ENCODE results near the gene CHRDL2. TPM values are rescaled to one million over a fixed set of nuclear protein-coding genes. Genes with fewer than 3 reads are reported as not detected.
A peak's percentile ranks its signal among the peaks of the same experiment; 100 is the strongest.

The CHRDL2 gene, protein sequence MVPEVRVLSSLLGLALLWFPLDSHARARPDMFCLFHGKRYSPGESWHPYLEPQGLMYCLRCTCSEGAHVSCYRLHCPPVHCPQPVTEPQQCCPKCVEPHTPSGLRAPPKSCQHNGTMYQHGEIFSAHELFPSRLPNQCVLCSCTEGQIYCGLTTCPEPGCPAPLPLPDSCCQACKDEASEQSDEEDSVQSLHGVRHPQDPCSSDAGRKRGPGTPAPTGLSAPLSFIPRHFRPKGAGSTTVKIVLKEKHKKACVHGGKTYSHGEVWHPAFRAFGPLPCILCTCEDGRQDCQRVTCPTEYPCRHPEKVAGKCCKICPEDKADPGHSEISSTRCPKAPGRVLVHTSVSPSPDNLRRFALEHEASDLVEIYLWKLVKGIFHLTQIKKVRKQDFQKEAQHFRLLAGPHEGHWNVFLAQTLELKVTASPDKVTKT
- total RNA-seq (under 1 TPM; 0.11 to 0.30 TPM), polyA plus RNA-seq (ENCODE audit: insufficient read length in 2 of 2) (1 to 10 TPM; 1.7 to 2.1 TPM)
- long read RNA-seq, donor 1, partial matches to known transcripts = 0 of 1 reads
- long read RNA-seq, donor 1, other reads (novel, unspliced or antisense) = 0 of 1 reads
- long read RNA-seq, donor 2 = 0 reads
- long read RNA-seq, donor 3 = 0 reads
- long read RNA-seq, donor 4 = 0 reads

GRCh38 chr11:74731301-74732094, at the start of gene CHRDL2:
Gene CHRDL2, minus strand, starts transcription at chr11:74731426. Its CDS starts 538 bp downstream, at chr11:74730888.
- peak in 2 of 6 donors; percentile 41 to 54 for DNase-seq (ENCODE audit: low read depth in 4 of 6, low spot score in 6 of 6)
- H3K27me3 ChIP-seq (ENCODE audit: control insufficient read depth, insufficient read depth, low read length) = peaks cover 44% of the 10 kb centered on the region

DNA sequence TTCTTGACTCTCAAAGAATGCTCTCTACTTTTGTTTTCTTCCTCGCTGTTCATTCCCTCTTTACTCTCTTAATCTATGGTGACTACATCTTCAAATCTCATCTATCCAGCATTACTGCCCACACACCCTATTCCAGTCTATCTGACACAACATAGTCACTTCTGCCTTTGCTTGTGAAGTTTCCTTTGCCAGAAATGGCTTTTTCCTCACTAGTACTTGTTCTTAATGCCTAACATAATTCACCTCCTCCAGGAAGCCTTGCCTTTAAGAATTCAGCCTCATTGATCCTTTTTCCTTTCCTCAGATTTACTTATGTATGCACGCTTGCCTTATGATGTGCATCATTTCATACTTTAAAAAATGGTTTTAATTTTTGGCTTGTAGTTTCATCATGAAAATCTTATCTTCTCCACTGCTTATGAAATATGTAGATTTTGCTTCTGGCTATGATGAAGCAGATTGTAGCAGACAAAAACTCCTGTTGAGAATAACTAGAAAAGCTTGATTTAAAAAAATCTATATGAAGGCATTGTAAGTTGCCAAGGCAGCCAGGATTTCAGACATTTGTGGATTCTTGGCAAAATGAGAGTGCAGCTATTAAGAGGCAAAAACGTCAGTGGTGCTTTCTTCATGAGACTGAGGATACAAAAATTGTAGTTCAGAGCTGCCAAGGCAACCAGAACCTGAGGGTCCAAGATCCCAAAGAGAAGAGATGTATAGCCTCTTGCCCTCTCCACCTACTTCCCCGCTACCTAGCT, 49.2 kb upstream of the CHRDL2 start:
- 67% methylated on average over 2 of the region's 4 CpGs for WGBS (ENCODE audit: insufficient coverage)
- DNase-seq (ENCODE audit: low read depth in 4 of 6, low spot score in 6 of 6) = peak in 2 of 6 donors; percentile 36 to 80
- no peaks in the 10 kb centered on the region for H3K9me3 ChIP-seq (ENCODE audit: control insufficient read depth, insufficient read depth, low read length)
- no peaks in the 10 kb centered on the region for H3K27me3 ChIP-seq (ENCODE audit: control insufficient read depth, insufficient read depth, low read length)
- no peaks in the 10 kb centered on the region for H3K36me3 ChIP-seq (ENCODE audit: control insufficient read depth, insufficient read depth, low read length)
- H3K27ac ChIP-seq (ENCODE audit: low read depth, low read length) = no peak overlapping the region
- no peaks in the 10 kb centered on the region for H3K4me1 ChIP-seq (ENCODE audit: control insufficient read depth, insufficient read depth, low read length)
- no peak overlapping the region for H3K4me3 ChIP-seq (ENCODE audit: low read depth, low read length)

More at GRCh38 chr11:74731301-74732094, at the start of gene CHRDL2:
- Histone ChIP-seq H3K27ac (ENCODE audit: low read depth, low read length) (no peak within 1 kb of the TSS), H3K36me3 (ENCODE audit: control insufficient read depth, insufficient read depth, low read length) (no peaks in the 10 kb centered on the region), H3K4me3 (ENCODE audit: low read depth, low read length) (no peak within 1 kb of the TSS), H3K4me1 (ENCODE audit: control insufficient read depth, insufficient read depth, low read length) (peaks cover 14% of the 10 kb centered on the region), H3K9me3 (ENCODE audit: control insufficient read depth, insufficient read depth, low read length) (no peaks in the 10 kb centered on the region)
- WGBS (ENCODE audit: insufficient coverage) = 8% methylated on average over 61 of the region's 69 CpGs

DNA sequence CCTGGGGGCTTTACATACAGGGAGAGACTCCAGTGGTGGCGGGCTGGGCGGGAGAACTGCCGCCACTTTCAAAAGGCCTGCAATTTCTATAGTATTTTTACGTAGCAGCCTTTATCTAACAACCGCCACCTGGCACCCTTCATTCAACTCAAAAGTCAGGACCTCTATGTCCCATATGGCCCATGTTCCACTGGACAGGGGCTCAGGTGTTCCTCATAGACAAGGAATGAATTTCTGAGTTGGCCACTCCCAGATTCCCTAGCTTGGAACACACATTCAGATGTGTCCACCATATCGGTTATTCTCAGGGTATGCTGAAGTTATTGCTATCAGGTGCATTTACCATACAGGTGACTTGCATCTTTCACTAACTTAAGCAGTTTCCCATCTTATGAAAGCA, 47.4 kb upstream of the CHRDL2 start:
- Histone ChIP-seq H3K9me3 (ENCODE audit: control insufficient read depth, insufficient read depth, low read length) (no peaks in the 10 kb centered on the region), H3K27me3 (ENCODE audit: control insufficient read depth, insufficient read depth, low read length) (no peaks in the 10 kb centered on the region), H3K4me1 (ENCODE audit: control insufficient read depth, insufficient read depth, low read length) (no peaks in the 10 kb centered on the region), H3K27ac (ENCODE audit: low read depth, low read length) (no peak overlapping the region), H3K36me3 (ENCODE audit: control insufficient read depth, insufficient read depth, low read length) (no peaks in the 10 kb centered on the region), H3K4me3 (ENCODE audit: low read depth, low read length) (no peak overlapping the region)
- 95% methylated on average over 5 of the region's 6 CpGs for WGBS (ENCODE audit: insufficient coverage)
- DNase-seq (ENCODE audit: low read depth in 4 of 6, low spot score in 6 of 6) = no peak

DNA sequence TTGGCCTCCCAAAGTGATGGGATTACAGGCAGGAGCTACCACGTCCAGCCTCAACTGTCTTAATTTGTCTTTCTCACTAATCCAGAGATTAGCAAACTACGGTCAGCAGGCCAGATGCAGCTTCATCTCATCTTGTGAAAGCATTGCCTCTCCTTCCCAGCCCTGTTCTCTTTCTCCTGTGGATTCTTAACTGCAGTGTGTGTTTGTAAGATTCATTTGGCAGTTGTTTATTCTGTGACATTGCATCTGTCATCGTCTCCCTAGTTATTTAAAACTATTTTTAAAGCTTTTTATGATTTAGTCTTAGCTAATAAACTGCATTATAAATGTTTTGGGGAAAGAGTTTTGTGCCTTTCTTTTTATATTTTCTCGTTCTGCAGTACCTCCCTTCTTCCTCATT, 46.7 kb upstream of the CHRDL2 start:
- DNase-seq (ENCODE audit: low read depth in 4 of 6, low spot score in 6 of 6) = no peak
- WGBS (ENCODE audit: insufficient coverage) = 86% methylated on average over 2 of the region's 4 CpGs
- Histone ChIP-seq H3K4me3 (ENCODE audit: low read depth, low read length) (no peak overlapping the region), H3K36me3 (ENCODE audit: control insufficient read depth, insufficient read depth, low read length) (no peaks in the 10 kb centered on the region), H3K27ac (ENCODE audit: low read depth, low read length) (no peak overlapping the region), H3K9me3 (ENCODE audit: control insufficient read depth, insufficient read depth, low read length) (no peaks in the 10 kb centered on the region), H3K27me3 (ENCODE audit: control insufficient read depth, insufficient read depth, low read length) (no peaks in the 10 kb centered on the region), H3K4me1 (ENCODE audit: control insufficient read depth, insufficient read depth, low read length) (no peaks in the 10 kb centered on the region)

GRCh38 chr11:74777038-74777437, 45.8 kb upstream of the CHRDL2 start:
- H3K4me1 ChIP-seq (ENCODE audit: control insufficient read depth, insufficient read depth, low read length) = no peaks in the 10 kb centered on the region
- H3K4me3 ChIP-seq (ENCODE audit: low read depth, low read length) = no peak overlapping the region
- no peaks in the 10 kb centered on the region for H3K27me3 ChIP-seq (ENCODE audit: control insufficient read depth, insufficient read depth, low read length)
- no peak overlapping the region for H3K27ac ChIP-seq (ENCODE audit: low read depth, low read length)
- H3K36me3 ChIP-seq (ENCODE audit: control insufficient read depth, insufficient read depth, low read length) = no peaks in the 10 kb centered on the region
- no peaks in the 10 kb centered on the region for H3K9me3 ChIP-seq (ENCODE audit: control insufficient read depth, insufficient read depth, low read length)
- no peak for DNase-seq (ENCODE audit: low read depth in 4 of 6, low spot score in 6 of 6)

DNA sequence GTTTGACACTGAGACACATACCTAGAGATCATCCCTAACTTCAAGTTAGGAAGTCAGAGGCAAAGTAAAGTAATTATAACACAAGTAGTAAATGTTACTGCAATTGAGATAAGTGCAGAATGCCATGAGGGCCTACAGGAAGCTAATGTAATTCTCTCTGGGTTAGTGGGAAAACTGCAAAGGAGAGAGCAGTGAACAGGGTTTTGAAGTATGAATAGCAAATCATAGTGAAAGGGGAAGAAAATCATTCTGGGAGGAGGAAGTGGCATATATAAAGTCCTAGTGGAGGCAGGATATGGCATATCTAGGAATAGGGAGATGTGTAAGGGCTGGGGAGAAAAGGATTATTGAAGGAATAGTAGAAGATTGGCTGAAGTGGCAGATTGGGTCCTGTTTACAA, 45.3 kb upstream of the CHRDL2 start:
- H3K4me1 ChIP-seq (ENCODE audit: control insufficient read depth, insufficient read depth, low read length) = no peaks in the 10 kb centered on the region
- no peak overlapping the region for H3K27ac ChIP-seq (ENCODE audit: low read depth, low read length)
- H3K9me3 ChIP-seq (ENCODE audit: control insufficient read depth, insufficient read depth, low read length) = no peaks in the 10 kb centered on the region
- no peaks in the 10 kb centered on the region for H3K27me3 ChIP-seq (ENCODE audit: control insufficient read depth, insufficient read depth, low read length)
- no peak for DNase-seq (ENCODE audit: low read depth in 4 of 6, low spot score in 6 of 6)
- no peaks in the 10 kb centered on the region for H3K36me3 ChIP-seq (ENCODE audit: control insufficient read depth, insufficient read depth, low read length)
- no peak overlapping the region for H3K4me3 ChIP-seq (ENCODE audit: low read depth, low read length)

DNA sequence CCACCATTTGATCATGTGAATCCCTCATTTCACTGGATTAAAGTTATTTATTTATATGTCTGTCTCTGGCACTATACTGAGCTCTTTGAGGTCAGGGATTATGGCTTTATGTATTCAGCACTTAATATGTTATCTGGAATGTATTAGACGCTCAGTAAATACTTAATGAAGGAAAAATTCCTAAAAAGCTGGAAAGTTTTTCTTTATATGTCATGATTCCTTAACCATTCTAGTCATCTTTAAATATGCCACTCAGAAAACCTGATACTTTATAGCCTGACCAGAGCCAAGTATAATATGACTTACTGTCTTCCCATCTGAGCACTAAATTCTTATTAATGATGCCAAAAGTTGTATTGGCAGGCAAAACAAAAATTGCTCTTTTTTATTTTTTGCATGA, 44.5 kb upstream of the CHRDL2 start:
- H3K4me3 ChIP-seq (ENCODE audit: low read depth, low read length) = no peak overlapping the region
- WGBS (ENCODE audit: insufficient coverage) = no CpG with 5 or more reads among the region's 1 CpG
- H3K9me3 ChIP-seq (ENCODE audit: control insufficient read depth, insufficient read depth, low read length) = no peaks in the 10 kb centered on the region
- no peaks in the 10 kb centered on the region for H3K27me3 ChIP-seq (ENCODE audit: control insufficient read depth, insufficient read depth, low read length)
- no peaks in the 10 kb centered on the region for H3K4me1 ChIP-seq (ENCODE audit: control insufficient read depth, insufficient read depth, low read length)
- H3K36me3 ChIP-seq (ENCODE audit: control insufficient read depth, insufficient read depth, low read length) = no peaks in the 10 kb centered on the region
- no peak for DNase-seq (ENCODE audit: low read depth in 4 of 6, low spot score in 6 of 6)
- no peak overlapping the region for H3K27ac ChIP-seq (ENCODE audit: low read depth, low read length)

DNA sequence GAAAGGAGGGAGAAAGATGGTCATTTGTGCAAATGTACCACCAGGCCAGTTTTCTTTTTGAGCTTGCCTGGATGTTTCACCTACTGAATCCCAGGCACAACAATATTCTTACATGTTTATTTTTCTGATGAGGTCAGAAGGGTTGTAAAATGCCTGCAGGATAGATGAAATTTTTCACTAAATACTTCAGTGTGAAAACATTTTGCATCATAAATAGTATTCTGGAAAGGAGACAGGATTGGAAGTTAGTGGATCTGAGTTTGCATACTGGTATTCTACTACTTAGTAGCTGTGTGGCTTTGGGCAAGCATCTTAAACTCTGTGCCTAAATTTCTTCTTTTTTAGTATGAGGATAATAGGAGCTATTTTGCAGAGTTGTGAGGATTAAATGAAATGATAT, 42.2 kb upstream of the CHRDL2 start:
- DNase-seq (ENCODE audit: low read depth in 4 of 6, low spot score in 6 of 6) = no peak
- no peaks in the 10 kb centered on the region for H3K9me3 ChIP-seq (ENCODE audit: control insufficient read depth, insufficient read depth, low read length)
- H3K27ac ChIP-seq (ENCODE audit: low read depth, low read length) = no peak overlapping the region
- H3K36me3 ChIP-seq (ENCODE audit: control insufficient read depth, insufficient read depth, low read length) = no peaks in the 10 kb centered on the region
- H3K4me1 ChIP-seq (ENCODE audit: control insufficient read depth, insufficient read depth, low read length) = no peaks in the 10 kb centered on the region
- H3K4me3 ChIP-seq (ENCODE audit: low read depth, low read length) = no peak overlapping the region
- no peaks in the 10 kb centered on the region for H3K27me3 ChIP-seq (ENCODE audit: control insufficient read depth, insufficient read depth, low read length)

DNA sequence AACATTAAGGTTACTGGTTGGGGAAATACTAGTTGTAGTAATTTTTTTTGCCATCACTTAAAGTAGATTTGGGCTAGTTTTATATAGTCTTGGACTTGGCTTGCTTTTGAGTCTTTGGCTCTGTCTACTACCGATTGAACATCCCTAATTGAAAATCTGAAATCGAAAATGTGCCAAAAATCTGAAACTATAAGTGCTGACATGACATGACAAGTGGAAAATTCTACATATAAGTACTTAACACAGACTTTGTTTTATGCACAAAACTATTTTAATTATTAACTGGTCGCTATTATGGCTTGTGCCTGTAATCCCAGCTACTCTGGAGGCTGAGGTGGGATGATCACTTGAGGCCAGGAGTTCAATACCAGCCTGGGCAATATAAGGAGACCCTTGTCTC, 39.9 kb upstream of the CHRDL2 start:
- DNase-seq (ENCODE audit: low read depth in 4 of 6, low spot score in 6 of 6) = no peak
- no peaks in the 10 kb centered on the region for H3K27me3 ChIP-seq (ENCODE audit: control insufficient read depth, insufficient read depth, low read length)
- H3K4me3 ChIP-seq (ENCODE audit: low read depth, low read length) = no peak overlapping the region
- no peaks in the 10 kb centered on the region for H3K36me3 ChIP-seq (ENCODE audit: control insufficient read depth, insufficient read depth, low read length)
- no peaks in the 10 kb centered on the region for H3K4me1 ChIP-seq (ENCODE audit: control insufficient read depth, insufficient read depth, low read length)
- no CpG with 5 or more reads among the region's 3 CpGs for WGBS (ENCODE audit: insufficient coverage)
- H3K27ac ChIP-seq (ENCODE audit: low read depth, low read length) = no peak overlapping the region
- H3K9me3 ChIP-seq (ENCODE audit: control insufficient read depth, insufficient read depth, low read length) = no peaks in the 10 kb centered on the region

All from spinal cord (tissue), 10 donors.